ENCODE results near the gene UBE3B.

Gene UBE3B

DNA sequence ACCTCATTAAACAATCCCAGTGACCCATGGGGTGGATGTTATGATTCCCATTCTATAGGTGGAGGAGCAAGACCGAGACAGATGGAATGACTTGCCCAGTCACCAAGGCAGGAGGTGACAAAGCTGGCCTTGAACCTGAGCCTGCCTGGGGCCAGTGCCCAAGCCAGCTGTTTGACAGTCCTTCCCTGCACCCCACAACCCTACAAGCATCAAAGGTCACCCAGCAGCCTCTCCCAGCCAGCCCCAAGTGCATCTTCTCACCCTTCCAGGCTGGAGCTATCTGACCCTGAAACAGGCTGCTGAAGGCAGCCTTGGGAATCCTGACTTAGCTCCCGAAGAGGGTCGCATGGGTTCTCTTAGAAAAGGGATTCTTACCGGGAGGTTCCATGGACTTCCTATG is 75.5 kb downstream of the UBE3B start:
- DNase-seq (ENCODE audit: low read depth in 2 of 2), result no peak

DNA sequence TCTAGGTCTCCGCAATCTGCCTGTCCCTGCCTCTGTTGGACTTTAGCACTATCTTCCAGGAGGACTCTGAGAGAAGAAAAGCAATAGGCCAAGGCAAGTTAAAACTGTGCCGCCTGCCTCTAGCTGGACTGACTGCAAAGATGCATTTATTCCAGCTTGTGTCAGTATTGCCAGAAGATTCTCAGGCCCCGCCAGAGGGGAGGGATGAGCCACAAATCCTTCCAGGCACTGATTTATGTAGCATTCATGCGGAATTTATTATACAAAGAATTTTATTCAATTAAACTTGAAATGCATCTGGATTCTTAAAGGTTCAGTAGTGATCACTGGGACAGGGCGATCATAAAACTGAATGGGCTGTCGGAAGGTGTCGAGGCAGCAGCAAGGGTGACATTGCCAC is 76.0 kb downstream of the UBE3B start:
- DNase-seq (ENCODE audit: low read depth in 2 of 2), result no peak

DNA sequence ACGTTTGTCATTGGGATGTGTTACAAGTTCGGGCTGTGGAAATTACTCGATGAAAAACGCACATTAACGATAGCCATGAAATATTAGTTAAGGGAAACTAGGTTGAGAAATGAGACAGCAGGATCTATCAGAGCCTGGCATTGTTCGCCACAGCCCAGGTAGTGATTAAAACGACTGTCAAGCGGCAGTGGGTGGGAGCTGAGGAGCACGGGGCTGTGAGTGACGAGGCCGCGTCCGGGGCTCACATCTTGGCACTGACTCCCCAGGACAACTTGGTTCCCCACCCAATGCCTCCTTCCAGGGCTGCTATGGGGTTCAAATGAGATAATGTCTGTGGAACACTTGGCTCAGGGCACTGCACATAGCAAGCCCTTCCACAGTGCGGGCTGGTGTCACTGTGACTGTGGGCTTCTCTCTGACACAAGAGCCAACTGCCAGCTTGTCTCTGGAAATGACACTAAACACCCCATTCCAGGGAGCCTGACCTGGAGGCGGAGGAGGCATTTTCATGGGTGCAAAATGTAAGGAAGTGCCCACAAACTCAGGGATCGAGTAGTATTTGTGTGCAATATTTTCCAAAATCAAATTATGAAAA is 76.6 kb downstream of the UBE3B start:
- DNase-seq (ENCODE audit: low read depth in 2 of 2), result no peak

DNA sequence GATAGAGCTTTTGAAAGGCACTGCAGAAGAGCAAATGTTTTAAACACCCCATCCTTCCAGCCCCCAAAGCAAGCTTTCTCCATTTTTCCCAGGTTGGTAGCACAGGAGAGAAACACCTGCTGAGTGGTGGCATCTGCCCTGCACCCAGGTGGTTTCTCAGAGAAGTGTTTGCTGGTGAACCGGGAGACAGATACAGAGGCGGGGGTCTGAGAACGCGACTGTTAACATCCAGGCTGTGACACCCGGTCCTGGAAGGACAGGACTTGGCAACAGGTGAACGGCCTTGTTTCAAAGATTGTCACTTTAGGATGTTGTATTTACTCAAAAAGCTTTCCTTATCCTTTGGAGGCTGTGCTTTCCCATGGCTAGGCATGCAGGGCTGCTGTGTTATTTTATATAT is 77.3 kb downstream of the UBE3B start:
- no peak for DNase-seq (ENCODE audit: low read depth in 2 of 2)

DNA sequence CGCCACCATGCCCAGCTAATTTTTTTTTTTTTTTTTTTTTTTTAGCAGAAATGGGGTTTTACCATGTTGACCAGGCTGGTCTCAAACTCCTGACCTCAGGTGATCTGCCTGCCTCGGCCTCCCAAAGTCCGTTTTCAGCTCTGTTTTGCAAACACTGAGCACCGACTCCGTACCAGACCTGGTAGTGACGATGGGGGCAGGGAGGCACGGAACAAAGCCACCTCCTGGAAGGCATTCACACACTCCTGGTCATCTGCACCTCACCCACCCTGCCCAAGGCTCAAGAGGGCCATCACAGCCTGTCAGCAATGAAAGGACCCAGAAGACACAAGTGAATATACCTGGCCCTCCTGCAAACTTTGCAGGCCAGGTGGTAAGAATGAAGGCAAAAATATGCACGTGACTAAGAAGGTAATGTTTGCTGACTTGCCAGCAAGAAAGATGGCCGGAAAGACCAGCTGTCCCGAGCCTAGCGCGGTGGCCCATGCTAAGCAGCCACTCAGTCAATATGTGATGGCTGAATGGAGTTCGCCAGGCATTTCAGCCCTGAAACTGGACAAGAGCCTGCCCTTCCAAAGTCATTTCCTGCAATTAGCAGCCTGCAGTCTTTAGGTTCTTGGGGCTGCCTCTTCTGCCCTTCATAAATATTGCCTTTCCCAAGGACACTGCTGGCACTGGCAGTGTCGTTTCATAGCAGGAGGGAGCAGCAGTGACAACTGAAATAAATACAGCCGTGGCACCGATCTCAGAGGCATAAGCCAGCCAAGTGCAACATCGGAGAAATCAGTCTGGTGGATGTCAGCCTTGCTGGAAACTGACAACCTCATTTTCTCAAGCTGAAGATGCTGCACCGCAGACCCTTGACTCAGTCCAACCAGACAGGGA is 78.2 kb downstream of the UBE3B start:
- DNase-seq (ENCODE audit: low read depth in 2 of 2), result no peak

DNA sequence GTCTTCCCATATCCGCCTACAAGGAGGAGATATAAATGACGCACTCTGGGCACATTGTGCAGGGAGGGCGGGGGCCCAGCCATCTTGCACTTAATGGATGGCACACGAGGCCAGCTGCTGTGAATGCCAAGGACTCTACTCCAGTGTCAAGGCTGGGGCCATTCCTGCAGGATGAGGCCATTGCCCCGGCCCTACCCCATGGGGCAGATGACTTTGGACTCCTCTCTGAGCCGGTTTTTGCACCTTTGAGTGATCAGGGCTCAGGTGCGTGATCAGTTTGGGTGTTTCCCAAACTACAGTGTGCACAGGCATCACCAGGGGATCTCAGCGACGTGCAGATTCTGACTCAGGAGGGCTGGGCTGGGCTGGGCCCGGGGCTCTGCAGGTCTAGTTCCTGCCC is 79.8 kb downstream of the UBE3B start:
- no peak for DNase-seq (ENCODE audit: low read depth in 2 of 2)

DNA sequence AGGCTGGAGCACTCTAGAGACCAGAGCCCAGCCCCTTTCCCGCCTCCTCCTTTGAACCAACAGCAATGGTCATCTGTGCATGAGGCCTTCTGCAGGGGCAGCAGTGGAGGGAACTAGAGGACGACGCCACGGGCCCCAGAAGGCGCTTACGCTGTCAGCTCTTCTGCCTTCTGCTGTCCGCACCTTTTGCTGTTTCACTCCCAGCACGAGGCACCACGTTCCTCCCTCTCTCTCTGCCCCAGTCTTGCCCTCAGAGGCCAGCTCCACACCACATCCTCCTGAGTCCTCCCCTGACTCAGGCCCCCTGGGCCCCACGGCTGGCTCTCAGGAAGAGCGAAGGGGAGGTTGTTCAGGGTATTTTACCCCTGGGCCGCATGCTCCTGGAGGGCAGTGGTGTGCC is 80.4 kb downstream of the UBE3B start:
- no peak for DNase-seq (ENCODE audit: low read depth in 2 of 2)

DNA sequence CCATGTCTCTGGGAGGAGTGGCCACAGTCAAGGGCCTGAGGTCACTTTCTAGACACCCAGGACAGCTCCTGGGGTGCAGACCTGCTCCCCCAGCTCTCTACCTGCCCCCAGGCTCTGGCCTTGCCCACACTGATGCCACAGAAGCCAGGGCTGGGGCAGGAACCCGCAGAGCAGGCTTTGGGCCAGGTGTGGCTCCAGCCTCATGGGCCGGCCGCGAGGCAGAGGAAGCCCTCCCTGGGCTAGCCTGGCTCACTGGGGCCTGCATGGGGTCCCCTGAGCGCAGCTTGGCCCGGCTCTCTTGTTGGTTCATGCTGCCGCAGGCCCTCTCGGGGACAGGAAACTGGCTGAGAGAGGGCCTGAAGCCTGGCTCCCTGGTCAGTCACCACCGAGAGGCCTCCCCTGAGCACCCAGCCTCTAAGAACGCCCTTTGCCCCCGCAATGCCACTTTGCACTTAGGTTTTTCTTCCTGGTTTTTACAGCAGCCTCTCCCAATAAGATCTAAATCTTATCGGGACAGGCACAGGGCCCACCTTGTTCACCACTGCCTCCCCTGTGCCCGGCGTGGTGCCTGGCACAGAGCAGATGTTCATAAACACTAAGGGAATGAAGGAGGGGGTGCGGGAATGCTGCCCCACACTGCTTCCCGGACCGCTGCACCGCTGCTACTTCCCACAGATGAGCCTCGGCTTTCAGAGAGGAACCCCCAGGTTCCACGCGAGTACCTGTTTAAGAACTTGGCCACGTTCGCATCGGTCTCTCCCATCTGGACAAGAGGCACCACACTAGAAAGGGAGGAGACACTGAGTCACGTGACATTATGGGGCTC is 81.2 kb downstream of the UBE3B start:
- DNase-seq (ENCODE audit: low read depth in 2 of 2), result no peak

DNA sequence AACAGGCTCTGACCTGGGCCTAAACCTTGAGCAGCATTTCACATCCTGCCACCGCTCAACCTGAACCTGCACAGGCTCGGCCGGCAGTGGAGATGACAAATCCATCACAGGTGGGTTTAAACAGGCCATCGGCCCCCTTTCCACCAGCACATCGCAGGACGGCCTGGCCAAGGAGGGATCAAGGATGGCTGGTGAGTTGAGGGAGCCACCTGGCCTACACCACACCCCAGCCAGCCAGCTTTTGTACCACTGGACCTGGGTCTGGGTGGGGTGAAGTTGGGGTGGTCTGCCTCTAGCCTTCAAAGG is 81.7 kb downstream of the UBE3B start:
- DNase-seq (ENCODE audit: low read depth in 2 of 2), result no peak

DNA sequence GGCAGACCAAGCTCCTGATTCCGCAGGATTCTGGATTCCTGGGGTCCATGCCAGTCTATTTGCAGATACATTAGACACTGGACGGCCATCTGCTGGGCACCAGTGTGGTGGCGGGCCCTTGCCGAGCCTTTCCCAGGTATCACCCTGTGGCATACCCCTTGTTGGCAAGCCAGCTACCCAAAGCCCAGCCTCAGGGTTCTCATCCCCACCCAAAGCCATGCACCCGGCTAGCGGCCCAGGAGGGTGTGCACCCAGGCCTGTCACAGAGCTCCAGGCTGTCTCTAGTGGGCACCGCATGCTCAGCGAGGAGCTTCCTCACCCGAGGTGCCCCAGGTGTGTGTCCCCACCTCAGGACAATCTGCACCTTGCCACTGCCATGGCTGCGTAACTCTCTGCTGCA is 82.2 kb downstream of the UBE3B start:
- no peak for DNase-seq (ENCODE audit: low read depth in 2 of 2)

DNA sequence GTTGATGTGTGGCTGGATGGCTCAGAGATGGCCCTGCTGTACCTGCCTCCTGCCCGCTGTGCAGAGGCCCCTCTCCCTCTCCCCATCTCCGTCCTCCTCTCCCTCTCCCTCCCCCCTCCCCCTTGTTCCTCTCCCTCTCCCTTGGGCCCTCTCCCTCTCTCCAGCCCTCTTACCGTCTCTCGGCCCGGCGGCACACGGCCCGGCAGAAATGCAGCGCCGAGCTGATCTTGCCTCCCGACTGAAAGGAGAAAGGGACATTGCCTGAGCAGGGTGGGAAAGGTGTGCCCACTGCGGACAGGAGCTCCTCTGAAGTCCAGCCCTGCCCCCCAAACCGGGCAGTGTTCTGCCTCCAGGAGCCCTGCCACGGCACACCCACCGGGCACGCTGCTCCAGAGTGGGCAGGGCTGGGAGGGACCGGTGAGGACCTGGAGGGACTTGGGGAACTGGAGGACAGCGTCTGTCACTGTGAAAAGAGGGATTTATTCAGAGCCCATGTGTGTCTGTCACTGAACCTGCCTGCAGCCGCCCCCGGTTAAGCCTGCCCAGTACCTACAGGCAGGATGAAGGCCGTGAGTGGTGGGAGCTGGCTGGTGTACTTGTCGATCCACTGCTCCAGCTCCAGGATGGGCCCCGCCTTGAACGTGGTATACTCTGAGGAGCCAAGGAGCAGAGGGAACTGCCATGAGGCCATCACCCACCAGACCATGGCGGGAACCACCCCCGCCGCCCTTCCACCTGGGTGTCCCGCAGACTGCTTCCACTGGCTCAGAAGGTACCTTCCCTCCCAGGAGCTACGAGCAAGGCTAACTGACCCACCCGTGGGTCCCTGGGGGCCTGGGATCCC is 83.7 kb downstream of the UBE3B start:
- no peak for DNase-seq (ENCODE audit: low read depth in 2 of 2)

DNA sequence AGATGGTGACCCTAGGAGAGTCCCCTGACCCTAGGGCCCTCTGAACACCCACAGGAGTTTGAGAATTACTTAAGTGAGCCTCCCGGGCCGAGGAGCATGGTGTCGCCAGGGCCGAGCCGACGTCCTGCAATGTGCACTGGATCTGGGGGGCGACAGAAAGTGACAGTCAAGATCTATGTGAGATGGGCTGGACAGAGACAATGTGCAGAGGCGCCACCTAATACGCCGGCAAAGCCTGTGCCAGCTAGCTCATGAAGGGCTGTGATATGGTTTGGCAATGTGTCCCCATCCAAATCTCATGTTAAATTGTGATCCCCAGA is 84.2 kb downstream of the UBE3B start:
- no peak for DNase-seq (ENCODE audit: low read depth in 2 of 2)

DNA sequence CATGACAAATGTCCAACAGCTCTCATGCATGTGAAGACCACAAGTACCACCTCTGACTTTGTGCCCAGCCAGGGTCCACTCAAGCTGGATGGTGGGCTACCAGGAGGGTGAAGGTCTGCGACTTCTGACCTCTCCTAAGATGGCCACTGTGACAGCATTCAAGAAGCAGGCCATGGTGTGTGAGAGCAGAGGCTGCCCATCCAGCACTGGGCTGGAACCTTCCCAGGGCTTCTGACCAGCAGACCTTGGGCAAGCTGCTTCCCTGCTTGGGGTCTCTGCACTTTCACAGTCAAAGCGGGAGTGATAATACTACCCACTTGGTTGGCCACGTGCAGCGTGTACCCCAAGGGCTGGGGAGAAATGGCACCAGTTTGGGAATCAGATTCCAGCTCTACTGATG is 85.4 kb downstream of the UBE3B start:
- DNase-seq (ENCODE audit: low read depth in 2 of 2), result no peak

DNA sequence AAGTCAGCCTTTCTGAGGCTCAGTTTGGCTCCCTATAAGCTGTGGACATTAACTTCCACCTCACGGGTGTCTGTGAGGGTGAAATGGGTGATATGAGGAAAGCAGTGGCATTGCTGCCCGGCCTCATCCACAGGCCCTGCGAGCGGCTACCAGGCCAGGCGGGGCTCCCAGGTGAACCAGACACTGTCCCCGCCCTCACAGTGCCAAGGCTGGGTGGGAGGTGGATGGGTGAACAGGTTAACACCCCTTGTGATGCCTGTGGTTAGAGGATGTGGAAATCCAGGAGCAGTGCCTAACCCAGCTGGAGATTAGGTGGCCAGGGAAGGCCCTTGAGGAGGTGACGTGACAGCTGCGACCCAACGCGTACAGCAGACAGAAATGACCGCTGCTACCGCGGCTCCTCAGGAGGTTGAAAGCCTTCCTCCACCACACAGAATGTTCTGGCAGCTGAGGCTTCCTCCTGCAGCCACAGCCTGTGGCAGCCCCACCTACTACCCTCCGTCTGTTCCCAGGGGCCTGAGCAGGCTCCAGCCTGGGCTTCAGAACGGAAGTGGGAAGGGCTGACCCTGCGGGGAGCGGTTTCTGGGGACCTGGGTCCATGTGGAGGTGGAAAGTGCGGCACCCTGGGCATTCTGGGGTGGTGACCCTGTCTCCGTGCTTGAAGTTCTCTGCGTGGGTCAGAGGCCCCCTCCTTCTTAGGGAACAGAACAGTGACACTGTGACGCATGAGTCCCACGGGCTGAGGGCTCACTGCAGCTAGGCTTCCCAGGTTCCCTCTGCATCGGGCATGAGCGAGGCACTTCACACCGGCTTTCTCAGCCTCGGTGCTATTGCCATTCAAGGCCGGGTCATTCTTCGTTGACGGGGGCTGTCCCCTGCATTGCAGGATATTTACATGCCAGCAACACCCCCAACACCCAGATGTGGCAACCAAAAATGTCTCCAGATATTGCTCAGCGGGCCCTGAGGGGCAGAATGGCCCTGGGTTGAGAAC is 86.2 kb downstream of the UBE3B start:
- DNase-seq (ENCODE audit: low read depth in 2 of 2), result no peak

DNA sequence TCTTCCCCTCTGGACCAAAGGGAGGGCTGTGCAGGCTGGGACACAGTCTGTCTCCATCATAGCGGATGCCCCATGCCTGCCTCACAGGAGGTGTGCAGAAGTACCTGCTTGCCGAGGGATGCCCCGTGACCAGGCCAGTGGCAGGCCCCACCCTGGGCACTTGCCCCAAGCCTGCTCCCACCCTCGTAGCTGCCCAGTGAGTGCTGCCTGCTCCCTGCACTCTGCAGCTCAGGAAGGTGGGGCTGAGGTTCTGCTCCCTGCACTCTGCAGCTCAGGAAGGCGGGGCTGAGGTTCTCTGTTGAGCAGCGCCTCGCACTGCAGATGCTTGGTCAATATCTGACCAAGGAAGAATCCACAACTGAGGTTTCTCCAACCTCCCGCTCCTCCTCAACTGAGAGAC is 89.0 kb downstream of the UBE3B start:
- no peak for DNase-seq (ENCODE audit: low read depth in 2 of 2)

DNA sequence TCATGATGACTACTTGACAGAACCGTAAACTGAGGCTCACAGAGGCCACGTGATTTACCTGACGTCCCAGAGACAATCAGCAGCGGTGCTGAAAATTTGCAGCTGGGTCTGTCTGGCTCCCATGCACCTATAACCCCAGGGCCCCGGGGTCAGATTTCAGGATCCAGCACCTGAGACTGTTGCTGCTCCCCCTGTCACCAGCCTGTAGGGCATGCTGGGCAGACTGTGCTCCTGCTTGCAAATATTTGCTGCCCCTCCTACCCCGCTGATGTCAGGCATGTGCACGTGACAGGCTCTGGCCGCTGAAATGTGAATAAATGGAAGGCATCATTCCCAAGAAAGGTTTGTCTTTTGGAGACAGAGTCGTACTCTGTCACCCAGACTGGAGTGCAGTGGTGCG is 89.9 kb downstream of the UBE3B start:
- no peak for DNase-seq (ENCODE audit: low read depth in 2 of 2)

DNA sequence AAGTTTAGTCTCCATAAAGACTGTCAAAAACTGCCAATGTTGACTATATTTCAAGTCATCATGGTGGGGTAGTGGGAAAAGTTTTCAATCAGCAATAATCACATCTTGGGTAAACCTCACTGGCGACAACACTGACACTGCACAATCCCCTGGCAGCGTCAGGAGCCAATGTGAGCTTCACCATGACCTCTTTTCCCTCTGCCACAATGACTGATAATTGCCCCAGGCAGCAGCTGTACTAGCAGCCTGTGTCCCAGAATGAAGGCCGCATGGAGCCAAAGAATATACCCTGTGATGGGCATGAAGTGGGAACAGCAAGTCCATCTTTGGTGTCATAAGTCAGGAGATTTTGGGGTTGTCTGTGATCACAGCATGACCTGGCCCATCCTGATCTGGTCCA is 90.5 kb downstream of the UBE3B start:
- DNase-seq (ENCODE audit: low read depth in 2 of 2), result no peak

DNA sequence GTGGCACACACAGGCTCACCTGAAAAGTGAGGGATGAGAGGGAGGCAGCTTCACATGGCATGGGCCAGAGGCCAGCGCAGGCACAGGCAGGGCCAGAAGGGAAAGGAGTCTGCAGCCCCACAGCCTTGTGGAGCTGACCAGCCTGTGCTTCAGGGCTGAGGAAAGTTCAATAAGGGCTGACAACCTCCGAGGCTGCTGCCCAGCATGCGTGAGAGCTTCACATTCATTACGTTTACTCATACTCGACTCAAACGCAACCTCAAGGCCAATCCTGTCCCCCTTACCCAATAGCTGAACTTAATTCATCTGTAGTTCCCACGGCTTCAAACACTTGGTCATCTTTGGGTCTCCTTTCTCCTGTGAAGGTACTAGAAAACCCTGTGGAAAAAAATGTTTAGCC is 91.1 kb downstream of the UBE3B start:
- no peak for DNase-seq (ENCODE audit: low read depth in 2 of 2)

DNA sequence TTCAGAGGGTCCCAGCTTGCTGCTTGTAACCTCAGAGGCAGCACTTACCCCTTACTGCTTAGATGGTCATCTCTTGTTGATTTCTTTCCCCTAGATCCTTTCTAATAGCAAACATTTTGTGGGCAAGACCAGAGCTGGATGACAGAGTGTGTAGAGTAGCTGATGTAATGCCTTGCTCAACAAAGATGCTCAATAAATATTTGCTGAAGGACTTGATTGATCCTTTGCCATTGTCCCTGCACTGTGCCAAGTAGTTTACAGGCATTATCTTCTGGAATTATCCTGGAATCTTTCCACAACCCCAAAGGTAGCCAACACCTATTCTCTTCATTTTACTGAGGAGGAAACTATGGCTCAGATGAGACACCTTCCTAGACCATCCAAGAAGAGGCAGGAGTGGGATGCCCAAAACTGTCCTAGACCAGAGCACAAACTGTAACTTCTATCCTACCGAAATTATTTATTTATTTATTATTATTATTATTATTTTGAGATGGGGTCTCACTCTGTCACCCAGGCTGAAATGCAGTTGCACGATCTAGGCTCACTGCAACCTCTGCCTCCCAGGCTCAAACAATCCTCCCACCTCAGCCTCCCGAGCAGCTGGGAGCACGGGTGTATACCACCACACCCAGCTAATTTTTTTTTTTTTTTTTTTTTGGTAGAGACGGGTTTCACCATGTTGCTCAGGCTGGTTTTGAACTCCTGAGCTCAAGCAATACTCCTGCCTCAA is 94.5 kb downstream of the UBE3B start:
- no peak for DNase-seq (ENCODE audit: low read depth in 2 of 2)

DNA sequence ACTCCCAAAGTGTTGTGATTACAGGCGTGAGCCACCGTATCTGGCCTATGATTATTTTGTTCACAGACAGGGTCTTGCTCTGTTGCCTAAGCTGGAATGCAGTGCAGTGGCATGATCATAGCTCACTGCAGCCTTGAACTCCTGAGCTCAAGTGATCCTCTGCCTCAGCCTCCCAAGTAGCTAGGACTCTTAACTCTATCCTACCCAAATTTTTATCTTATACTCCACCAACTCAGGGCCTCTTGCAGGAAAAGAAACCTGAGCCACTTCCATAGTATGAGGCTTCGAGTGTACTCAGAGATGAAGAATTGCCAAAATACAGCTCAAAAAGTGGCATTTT is 95.0 kb downstream of the UBE3B start:
- no peak for DNase-seq (ENCODE audit: low read depth in 2 of 2)

Data from stimulated activated CD8-positive, alpha-beta memory T cell treated with anti-CD3 and anti-CD28 coated beads, Interleukin-7, amount 100 ng/mL, for 4 hours (primary cell).